ENCODE data around the gene HOXC6.

HOXC6 gene

DNA sequence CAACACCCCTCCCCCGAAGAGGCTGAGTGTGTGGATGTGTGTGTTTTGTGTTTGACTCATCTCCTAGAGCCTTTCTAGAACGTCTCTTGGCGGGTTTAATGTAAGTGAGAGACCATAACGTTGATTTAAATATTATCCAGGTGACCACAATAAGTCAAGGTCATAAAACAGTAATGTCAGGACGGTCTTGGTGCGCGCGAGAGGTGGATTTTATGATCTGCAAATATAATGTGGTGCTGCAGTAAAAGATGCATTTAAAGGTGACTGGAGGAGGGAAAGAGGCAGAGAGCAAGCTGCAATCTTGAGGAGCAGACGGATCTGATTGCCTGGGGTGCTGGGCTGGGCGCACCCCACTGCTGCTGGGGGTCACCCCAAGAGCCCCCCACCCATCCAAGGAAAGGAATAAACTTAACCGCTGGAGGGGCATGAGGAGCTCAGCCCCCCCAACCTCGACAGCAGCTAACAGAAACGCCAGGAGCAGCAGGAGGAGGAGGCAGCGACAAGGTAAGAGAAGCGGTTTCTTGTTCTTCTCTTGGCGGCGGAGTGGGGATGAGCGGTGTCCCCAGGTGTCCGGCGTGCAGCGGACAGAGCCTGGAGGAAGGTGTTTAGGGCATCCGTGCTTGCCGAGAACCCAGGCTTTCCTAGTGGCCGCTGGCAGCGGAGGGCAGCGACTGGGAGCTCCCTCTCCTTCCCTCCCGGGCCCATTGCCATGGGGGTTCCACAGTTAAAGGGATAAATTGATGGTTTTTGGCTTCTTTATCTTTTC lies 37.7 kb upstream of the HOXC6 start:
- no peak for DNase-seq

DNA sequence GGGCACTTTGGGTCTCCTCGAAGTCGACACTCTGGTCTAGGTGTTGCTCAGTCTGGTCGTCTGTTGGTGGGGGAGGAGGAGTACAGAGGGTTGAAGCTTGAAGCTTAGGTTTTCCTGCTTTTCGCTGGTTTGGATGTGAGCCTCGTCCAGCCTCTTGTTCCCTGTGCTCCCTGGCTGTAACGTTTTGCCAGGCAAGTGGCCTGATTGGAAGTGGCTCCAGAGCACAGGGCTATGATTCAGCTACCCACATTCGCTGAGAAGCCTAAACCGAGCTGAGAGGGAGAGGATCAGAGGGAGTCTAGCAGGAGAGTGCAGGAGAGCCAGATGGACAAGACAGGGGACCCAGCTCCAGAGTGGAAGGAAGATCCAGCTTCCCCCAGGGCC lies 37.2 kb upstream of the HOXC6 start:
- DNase-seq, result peak; percentile 79

DNA sequence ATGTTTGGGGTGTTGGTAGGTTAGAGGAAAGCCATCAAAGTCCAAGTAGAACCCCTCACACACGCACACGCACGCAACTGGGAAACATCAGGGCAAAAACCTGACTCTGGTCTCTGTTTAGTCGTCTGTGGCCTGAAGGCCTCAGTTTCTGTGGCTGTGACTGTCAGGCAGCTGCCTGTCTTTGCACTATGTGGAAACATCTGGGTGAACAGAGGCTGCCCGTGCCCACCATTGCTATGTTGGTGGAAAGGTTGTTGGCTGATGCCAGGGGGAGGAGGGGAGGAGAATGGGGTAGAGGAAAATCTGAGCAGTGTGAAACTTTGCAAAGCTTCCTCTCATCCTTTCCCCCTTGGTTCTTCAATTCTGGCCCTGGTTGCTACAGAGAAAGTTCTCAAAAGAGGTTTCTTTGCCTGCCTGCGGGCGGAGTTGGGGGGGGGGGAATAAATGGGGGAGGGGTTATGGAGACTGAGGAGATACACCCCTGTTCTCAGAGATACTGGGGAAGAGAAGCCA lies 35.8 kb upstream of the HOXC6 start:
- peak; percentile 59 for DNase-seq

DNA sequence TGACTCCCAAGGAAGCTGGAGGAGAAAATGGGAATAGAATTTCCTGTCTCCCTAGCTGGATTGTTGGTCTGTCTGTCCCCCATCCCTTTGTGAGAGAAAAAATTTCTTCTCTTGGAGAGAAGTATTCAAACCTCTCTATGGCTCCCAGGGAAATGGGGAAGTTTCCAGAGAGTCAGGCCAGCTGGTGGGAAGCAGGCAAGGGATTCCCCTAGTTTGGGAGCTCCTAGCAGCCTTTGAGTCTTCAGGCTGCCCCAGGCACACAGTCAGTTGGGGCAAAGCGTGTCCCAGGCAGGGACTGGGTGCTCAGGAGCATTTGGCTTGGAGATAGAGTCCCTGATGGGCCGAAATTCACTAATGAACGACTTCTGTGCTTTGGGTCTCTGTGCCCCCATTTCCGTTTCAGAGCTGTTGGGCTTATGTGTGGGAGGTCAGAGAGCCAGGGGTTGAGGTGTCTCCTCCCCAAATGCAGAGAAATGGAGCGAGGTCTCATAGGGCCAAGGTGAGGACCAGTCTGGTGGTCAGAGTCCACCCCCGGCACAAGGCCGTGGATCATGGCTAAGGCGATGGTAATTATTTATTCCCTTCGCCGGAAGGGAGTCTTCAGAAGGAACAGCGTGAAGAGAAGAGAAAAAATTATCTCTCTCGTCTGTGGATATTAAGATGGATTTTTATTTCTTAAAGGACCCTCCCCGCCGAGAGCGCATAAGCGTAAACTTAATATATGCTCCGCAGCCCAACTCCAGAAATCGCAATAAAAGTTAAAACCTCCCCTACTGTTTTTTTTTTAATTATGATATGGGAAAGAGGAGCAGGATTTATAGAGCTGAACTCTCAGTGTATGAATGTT lies 34.9 kb upstream of the HOXC6 start:
- DNase-seq, result peak; percentile 49

DNA sequence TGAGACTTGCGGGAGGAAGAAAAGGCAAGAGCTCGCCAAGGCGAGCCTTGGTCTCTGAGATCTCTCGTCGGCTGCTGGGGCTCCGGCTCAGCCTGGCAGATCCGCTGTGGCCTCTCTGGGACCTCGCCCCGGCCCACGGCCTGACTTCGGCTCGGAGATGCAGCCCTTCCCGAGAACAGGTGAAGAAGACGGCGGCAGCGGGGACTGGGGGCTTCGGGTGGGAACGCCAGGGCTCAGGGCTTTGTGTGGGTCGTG lies 34.3 kb upstream of the HOXC6 start:
- DNase-seq, result peak; percentile 47

DNA sequence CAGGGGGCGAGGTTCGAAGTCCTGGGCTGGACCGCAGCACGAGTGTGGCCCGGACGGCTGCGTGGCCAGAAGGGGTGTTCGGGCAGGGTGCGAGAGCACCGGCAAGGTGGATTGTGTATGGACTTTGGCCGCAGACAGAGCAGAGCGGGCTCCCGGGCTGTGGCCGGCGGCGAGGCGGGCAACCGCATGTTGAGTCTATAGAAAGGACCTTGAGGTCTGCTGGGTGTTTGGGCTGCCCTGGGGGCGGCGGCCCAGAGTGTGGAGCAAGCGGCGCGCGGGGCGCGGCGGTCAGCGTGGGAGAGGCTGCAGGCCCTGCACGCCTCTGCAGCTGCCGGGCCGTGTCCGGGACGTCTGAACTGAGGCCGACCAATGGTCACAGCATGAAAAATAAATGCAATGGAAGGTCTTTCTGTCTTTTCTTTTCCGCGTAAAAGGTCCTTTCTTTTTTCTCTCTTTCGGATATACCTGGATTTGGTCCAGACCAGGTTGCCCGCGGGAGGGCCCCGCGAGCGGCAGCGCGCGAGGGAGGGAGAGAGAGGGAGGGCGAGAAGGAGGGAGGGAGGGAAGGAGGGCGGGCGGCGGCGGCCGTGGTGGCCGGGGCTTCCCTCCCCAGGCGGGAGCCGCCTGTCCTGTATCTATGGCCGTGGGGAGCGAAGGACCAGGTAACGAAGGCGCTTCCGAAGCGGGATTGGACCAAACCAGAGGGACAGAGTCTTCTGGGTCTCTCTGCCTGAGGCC lies 33.8 kb upstream of the HOXC6 start:
- DNase-seq, result peak; percentile 61

DNA sequence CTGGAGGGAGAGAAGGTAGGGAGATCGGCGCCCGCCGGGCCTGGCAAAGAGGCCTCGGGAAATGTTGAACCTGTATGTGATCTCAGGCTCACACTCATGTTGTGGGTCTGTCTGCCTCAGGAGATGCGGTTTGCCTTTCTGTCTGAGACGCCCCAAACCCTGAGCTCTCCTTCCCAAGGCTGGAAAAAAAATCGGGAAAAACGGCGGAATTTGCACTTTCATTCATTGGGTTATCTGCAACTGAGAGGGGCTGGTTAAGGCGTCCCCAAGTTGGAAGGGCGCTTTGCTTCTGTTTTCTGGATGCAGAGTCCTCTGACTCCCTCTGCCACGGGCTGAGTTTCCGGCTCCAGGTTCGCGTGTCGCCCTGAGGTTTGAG lies 33.2 kb upstream of the HOXC6 start:
- DNase-seq, result no peak

DNA sequence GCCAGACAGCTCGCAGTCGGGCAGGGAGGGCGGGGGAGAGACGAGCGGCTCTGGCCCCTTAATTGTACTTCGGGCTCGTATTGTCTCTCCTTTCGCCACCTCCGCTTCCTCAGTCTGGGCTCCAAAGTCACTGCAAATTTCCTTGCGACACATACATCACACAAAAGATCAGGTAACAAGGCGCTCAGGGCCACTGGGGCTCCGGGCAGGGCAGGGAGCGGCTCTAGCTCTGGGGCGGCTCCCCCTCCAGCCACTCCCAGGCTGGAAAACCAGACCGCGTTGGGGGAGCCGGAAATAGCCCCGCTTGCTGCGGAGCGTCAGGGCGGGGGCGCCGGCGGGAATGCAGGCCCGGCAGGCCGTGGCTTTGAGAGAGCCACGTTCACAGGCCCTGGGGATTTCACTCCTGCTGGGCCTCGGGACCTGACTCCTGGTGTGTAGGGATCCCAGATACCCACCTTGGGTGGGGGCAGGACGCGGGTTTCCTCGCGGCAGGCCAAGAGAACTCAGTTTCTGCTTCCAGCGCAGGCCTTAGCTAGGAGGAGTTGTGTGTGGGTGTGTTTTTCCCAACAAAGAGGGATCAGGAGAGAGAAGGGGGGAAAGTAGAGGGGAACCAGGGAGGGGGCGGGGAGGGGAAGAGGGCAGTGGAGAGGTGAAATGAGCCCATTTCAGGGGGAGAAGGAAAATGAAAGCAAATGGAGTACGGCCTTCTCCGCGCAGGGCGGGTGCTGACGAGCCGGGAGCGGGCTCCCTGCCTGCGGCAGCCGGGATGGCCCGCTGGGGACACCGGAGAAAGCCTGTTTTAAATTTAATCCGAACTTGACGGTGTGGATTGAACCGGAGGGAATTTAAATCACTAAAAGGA lies 32.6 kb upstream of the HOXC6 start:
- DNase-seq, result peak; percentile 88

DNA sequence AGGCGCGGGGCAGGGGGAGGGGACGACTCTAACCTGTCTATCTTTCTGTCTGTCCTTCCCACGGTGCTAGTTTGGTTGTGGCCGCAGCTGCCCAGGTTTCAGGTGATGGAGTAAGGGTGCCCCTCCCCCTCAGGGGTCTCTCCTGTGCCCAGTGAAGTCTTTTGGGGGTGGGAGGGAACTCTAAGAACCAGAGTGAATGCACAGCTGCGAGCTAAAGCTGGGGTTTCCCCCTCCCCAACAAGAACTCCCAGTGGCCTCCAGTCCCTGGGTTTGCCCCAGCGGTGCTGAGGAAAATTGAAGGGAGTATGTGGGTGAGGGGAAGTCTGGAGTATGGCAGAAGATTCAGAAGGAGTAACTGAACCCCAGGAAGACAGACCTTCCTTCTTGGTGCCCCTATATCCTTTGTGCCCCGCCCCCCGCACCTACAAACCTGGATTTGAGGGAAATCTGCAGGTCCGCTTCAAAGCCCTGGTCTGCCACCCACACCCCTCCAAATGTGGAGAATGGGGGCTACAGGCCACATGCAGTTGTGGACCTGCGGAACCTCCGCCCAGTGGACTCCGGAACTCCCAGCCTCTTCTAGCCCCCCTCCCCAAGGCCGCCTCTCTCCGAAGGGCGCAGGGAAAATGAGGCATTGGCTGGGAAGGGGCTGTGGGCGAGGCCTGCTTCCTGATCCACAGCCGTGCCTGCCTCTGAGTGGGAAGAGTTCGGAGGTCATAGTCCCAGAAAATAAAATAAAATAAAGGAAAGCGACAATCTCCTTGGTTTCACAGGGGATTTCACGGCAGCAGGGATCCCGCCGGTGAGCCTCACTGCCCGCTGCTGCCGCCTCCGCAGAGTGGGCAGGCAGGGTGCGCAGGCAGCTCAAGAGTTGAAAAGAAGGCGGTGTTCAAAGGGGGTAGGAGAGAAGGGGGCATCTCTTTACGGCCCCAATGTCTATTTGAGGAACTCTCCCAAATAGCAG lies 31.7 kb upstream of the HOXC6 start:
- DNase-seq, result no peak

DNA sequence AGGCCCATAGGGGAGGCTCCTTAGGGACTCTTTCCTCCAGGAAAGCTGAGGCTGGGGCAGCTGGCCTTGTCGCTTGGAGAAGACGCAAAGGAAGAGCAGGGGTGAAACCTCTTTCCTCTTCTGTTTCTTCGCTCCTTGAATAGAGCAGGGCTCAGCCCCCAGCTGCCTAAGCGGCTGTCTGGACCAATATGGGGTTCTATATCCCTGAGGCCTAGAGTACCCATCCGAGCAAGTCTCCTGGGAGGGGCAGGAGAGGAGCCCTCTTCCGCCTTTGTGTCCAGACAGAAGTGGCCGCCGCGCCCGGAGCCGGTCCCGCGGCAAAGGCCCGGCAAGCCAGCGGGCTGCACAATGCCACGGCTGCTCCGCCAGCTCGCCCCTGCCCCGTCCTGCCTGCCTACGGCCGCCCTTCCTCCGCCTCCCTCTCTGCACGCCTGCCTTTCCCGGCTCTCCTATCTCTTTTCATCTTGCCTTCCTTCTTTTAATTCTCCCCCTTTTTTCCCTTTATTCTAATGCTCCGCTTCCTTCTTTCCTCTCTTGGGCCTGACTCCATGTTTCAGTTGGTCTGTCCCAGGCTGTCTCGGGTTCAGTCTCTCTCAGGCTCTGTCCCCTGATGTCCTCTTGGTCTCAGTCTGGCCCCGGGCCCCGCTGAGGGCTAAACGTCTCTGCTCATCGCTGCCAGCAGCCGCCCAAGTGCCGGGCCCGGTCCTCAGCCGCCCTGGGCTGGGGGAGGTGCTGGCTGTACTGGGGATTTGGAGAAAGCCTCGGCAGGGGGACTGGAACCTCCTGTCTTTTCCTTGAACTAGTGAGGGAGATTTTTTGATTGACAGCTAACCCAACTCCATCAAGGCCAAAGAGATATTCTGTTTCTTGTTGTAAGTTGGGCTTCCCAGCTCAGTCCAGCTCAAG lies 30.8 kb upstream of the HOXC6 start:
- peak; percentile 75 for DNase-seq

DNA sequence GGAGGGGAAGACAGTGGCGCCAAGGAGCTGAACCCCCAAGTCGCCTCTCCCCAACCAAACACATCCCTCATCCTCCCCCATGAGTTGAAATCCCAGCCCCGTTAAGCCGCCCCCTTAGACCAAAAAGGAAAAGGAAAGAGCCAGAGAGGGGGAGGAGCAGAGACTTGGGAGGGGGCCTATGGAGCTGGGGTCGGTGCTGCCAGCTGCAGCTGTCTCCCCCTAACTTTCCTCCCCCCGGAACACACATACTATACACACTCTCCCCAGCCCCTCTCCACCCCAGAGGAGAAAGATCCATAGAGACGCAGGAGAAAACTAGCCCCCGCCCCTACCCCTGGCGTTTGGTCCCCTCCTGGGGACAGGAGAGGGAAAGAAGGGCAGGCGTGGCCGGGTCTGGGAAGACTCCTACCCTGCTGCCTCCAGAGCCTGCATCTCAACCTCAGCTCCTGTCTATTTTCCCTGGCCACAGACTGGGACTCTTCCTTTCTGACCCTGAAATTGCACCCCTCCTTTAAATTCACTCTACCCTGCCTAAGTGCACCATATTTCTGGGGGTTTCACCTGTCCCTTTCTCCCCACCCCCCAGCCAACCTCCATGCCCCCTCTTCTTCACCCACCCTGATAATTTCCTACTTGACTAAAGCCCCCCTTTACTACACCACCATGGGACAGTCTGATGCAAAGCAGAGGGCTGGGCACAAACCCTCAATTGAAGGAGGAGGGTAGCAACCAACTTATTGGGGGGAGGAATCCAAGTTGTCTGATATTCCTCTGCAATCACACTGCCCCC lies 29.9 kb upstream of the HOXC6 start:
- no peak for DNase-seq

DNA sequence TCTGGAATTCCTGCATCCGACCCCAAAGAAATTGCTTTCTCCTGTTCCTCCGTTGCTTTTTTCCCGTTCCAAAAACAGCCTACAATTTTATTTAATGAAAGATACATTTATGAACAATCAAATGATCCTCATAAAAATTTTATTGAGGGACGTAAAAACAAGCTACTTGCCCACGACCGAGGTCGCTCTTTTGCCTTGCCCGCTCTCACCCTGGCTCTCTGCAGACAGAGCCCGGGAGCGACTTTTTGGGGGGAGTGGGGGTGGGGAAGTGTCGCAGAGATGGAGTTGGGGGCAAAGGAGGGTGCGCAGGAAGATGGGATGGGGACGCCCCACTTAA lies 29.4 kb upstream of the HOXC6 start:
- DNase-seq, result no peak

DNA sequence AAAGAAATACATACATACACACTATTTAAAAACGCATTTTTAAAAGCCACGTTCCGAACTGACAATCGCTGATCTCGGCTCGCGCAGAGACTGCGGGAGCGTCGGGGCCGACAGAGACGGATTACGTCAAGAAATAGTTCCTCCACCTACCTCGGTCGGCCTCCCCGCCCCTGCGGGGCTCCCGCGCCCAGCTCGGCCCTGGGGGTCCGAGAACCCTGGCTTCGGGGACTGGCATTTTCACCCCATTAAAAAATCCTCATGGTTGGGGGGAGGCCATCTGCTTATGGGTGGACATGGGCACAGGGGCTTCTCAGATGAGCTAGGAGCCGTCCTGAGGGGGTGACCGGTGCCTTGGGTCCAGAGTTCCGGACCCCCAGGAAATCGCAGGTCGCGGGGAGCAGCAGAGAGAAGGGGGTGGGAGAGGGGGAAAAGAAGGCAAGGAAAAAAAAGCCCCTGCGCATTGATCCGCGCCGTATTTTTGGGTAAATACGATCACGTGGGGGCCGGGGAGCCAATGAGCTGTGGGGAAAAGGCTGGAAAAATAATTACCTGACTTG lies 28.6 kb upstream of the HOXC6 start:
- peak; percentile 89 for DNase-seq

DNA sequence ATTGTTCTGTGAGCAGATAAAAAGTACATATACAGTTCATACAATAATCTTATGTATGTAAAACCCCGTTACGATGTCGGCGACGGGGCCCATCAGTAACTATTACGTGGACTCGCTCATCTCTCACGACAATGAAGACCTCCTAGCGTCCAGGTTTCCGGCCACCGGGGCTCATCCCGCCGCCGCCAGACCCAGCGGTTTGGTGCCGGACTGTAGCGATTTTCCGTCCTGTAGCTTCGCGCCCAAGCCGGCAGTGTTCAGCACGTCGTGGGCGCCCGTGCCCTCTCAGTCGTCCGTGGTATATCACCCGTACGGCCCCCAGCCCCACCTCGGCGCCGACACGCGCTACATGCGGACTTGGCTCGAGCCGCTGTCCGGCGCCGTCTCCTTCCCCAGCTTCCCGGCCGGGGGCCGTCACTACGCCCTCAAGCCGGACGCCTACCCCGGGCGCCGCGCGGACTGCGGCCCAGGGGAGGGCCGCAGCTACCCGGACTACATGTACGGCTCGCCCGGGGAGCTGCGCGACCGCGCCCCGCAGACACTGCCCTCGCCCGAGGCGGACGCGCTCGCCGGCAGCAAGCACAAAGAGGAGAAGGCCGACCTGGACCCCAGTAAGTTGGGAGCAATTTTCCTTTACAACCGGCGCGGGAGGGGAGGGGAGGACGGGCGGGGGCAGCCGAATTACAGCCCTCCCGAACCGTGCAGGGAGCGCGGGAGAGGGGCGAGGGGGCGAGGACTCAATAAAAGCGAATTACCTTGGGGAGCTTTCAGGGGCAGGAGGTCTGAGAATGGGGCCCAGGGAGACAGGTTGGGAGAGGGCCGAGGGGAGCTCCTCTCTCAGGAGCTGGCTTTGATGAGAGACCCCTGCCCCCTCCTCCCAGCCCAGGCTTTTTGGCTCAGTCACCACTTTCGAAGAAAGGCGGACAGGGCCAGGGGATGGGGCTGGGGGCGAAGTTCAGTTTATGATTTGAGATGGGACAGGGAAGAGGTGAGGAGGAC lies 27.8 kb upstream of the HOXC6 start, which contains the start of gene HOXC9:
Gene HOXC9, plus strand, starts transcription at position 46 of the 999 bp plus-strand sequence. Its CDS starts 28 bp downstream, at position 74.
- DNase-seq, result no peak

DNA sequence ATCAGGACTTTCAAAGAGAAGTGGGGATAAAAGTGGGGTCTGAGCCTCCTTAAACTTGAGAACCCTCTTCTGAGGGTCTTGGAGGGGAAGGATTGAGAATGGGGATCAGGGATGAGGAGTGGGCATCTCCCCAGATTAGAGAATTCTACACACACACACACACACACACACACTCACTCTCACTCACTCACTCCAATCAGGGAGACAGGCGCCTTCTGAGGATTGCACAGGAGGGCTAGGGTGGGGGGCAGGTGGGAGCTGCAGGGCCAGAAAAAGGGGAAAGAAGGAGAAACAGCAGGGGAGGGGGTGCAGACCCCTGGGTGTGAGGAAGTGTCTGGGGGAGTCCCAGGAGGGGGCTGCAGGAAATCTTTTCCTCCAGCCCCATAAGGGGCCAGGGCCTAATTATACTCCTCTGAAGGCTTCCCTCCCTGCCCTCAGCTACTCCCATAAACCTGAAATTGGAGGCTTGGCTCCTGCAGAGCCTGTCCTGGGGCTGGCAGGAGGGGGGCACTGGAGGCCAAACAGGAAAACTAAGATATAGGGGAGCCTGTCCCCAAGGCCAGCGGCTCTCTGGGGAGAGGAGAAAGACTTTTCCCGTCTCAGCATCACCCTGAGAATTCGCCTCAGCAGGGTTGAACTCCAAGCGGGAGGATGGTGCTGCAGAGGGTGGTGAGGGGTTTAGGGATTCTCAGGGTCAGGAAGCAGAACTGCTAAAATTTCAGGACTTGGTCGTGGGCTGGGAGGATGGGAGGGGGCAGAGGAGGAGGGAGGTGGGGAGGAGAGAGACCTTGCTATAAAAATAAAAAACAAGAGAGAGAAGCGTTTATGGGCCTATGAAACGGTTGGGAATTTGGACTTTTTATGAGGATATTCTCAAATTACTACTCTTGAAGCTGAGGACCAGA lies 26.7 kb upstream of the HOXC6 start:
- no peak for DNase-seq

DNA sequence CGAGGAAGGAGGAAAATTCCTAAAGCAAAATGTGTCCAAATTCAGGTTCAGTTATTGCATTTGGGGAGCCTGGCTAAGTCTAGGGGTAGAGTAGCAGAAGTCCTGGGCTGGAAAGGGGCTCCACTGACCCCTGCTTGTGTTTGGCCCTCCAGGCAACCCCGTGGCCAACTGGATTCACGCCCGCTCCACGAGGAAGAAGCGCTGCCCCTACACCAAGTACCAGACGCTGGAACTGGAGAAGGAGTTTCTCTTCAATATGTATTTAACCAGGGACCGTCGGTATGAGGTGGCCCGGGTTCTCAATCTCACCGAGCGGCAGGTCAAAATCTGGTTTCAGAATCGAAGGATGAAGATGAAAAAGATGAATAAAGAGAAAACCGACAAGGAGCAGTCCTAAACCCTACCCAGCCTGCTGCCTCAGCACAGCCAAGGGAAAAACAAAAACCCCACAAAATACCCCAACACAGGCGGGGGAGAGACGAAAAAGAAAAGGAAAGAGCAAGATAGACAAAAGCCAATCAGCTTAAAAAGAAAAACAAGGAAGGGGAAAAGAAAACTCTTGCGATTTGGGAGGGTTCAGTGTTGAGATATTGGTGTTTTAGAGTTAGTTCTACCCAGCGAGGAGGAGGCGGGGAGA lies 25.8 kb upstream of the HOXC6 start:
- no peak for DNase-seq
